Esophagus (tissue), 2 donors: ENCODE measurements around the gene RBM34. TPM values are rescaled to one million over a fixed set of nuclear protein-coding genes. Genes with fewer than 3 reads are reported as not detected.
A peak's percentile ranks its signal among the peaks of the same experiment; 100 is the strongest.
"Not testable (repeated sequence)": the region's sequence is repeated elsewhere in the genome, so short reads cannot be mapped to it uniquely, and the experiment has no call there.

Experiments used
- H3K27ac ChIP-seq, 2 donors: one replicate each; pipeline ENCODE4 v1.5.1; 2013; ENCODE audit warnings: low read depth in 2 of 2, mild to moderate bottlenecking in 2 of 2, inconsistent platforms in 1 of 2, low read length in 1 of 2, moderate library complexity in 1 of 2
- H3K27me3 ChIP-seq, 2 donors: one replicate each; pipeline ENCODE4 v1.6.1; 2013; ENCODE audit warnings: low read length in 2 of 2, control low read depth in 1 of 2, mild to moderate bottlenecking in 1 of 2; ENCODE audit not compliant: insufficient read depth in 2 of 2, control insufficient read depth in 1 of 2
- H3K36me3 ChIP-seq, 2 donors: one replicate each; pipeline ENCODE4 v1.6.1; 2013; ENCODE audit warnings: low read length in 1 of 2; ENCODE audit not compliant: control insufficient read depth in 2 of 2, insufficient read depth in 2 of 2
- H3K4me1 ChIP-seq, 2 donors: one replicate each; pipeline ENCODE4 v1.6.1; 2013; ENCODE audit warnings: low read length in 1 of 2; ENCODE audit not compliant: control insufficient read depth in 2 of 2, insufficient read depth in 2 of 2
- H3K4me3 ChIP-seq, 2 donors: one replicate each; pipeline ENCODE4 v1.5.1; 2013; ENCODE audit warnings: low read length in 2 of 2, mild to moderate bottlenecking in 2 of 2, low read depth in 1 of 2, moderate library complexity in 1 of 2
- H3K9me3 ChIP-seq, 2 donors: one replicate each; pipeline ENCODE4 v1.6.1; 2013; ENCODE audit warnings: mild to moderate bottlenecking in 2 of 2, low read depth in 1 of 2, low read length in 1 of 2, moderate library complexity in 1 of 2; ENCODE audit not compliant: control insufficient read depth in 2 of 2, insufficient read depth in 1 of 2
- WGBS, 2 donors: extraction: QIAGEN DNeasy Blood & Tissue Kit; methylation state at CpG; one replicate each; pipeline ENCODE4 v1.1.7; 2013; 5-methylcytosine and 5-hydroxymethylcytosine counted together
- polyA plus RNA-seq, 2 donors: library from polyadenylated mRNA; stranded (reverse); fragments of 200-250 nt; gene quantifications; one replicate each; pipeline ENCODE4 v1.2.3, GENCODE V29; 2013
- donor health status: healthy with polysubstance abuse.
- donor health status: Bipolar disorder and iron deficiency.

Gene RBM34
- polyA plus RNA-seq, 2 donors, result 57.4 to 86.1 TPM

GRCh38 chr1:235181561-235182245 is 20.7 kb upstream of the RBM34 start:
- no peaks in the 10 kb centered on the region for H3K9me3 ChIP-seq
- no peaks in the 10 kb centered on the region for H3K4me1 ChIP-seq
- no peak overlapping the region for H3K27ac ChIP-seq
- H3K27me3 ChIP-seq, result no peaks in the 10 kb centered on the region
- peaks cover 3 to 6% of the 10 kb centered on the region in 2 donors for H3K36me3 ChIP-seq
- WGBS, 2 donors, result 86 to 88% methylated on average over 8 of the region's 8 CpGs
- no peak overlapping the region for H3K4me3 ChIP-seq

- Histone ChIP-seq H3K27me3 (no peaks in the 10 kb centered on the region), H3K9me3 (no peaks in the 10 kb centered on the region), H3K4me1 (no peaks in the 10 kb centered on the region), H3K36me3 (peaks cover 3 to 9% of the 10 kb centered on the region in 2 donors), H3K27ac (no peak overlapping the region), H3K4me3 (no peak overlapping the region)
- WGBS, 2 donors, result 92% methylated on average over 5 of the region's 5 CpGs
Observed at GRCh38 chr1:235180916-235181460, 19.9 kb upstream of the RBM34 start.

- Histone ChIP-seq H3K9me3 (no peaks in the 10 kb centered on the region), H3K4me1 (no peaks in the 10 kb centered on the region), H3K27me3 (no peaks in the 10 kb centered on the region), H3K27ac (no peak overlapping the region), H3K4me3 (no peak overlapping the region), H3K36me3 (peaks cover 2 to 4% of the 10 kb centered on the region in 2 donors)
- 89 to 90% methylated on average over 7 of the region's 7 CpGs for WGBS, 2 donors
Observed at GRCh38 chr1:235176486-235176885, 15.4 kb upstream of the RBM34 start.

DNA sequence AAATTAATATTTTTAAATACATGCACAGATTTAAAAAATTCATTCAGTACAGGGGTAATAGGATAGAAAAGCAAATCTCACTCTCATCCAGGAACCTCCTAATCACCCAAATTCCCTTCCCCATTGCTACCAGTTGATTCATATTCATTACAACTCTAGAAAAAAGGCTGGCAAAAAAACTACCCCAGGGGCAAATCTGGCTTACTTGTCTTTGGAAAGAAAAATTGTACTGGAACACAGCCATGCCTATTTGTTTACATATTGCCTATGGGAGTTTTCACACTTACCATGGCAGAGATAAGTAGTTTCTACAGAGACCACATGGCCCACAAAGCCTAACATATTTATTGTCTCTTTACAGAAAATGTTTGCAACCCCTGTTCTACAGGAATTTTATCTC is 8.9 kb upstream of the RBM34 start:
- peaks cover 2% of the 10 kb centered on the region in 2 donors for H3K36me3 ChIP-seq
- no peak overlapping the region for H3K4me3 ChIP-seq
- H3K9me3 ChIP-seq, result no peaks in the 10 kb centered on the region
- no peak overlapping the region for H3K27ac ChIP-seq
- H3K27me3 ChIP-seq, result no peaks in the 10 kb centered on the region
- no peaks in the 10 kb centered on the region for H3K4me1 ChIP-seq

DNA sequence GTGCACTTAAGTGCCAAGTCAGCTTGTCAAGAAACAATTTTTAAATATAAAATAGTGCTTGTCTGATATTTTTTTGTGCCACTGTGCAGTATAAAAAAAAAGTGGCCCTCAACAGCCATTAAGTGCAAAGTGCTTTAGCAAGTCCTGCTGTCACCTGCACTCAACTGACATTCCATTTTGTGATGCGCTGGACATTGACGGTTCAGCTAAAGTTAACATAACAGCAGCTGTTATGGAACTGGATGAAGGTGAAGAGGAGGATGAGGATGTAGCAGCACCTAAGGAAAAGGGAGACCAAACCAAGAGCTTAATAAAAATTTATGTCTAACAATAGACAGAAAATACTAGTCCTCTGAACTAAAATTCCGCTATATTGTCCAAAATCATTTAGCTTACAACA is 7.3 kb upstream of the RBM34 start:
- Histone ChIP-seq H3K36me3 (peaks cover 0 to 2% of the 10 kb centered on the region in 2 donors), H3K4me3 (no peak overlapping the region), H3K27ac (no peak overlapping the region), H3K9me3 (no peaks in the 10 kb centered on the region), H3K4me1 (no peaks in the 10 kb centered on the region), H3K27me3 (no peaks in the 10 kb centered on the region)
- 94 to 97% methylated on average over 3 of the region's 3 CpGs for WGBS, 2 donors

DNA sequence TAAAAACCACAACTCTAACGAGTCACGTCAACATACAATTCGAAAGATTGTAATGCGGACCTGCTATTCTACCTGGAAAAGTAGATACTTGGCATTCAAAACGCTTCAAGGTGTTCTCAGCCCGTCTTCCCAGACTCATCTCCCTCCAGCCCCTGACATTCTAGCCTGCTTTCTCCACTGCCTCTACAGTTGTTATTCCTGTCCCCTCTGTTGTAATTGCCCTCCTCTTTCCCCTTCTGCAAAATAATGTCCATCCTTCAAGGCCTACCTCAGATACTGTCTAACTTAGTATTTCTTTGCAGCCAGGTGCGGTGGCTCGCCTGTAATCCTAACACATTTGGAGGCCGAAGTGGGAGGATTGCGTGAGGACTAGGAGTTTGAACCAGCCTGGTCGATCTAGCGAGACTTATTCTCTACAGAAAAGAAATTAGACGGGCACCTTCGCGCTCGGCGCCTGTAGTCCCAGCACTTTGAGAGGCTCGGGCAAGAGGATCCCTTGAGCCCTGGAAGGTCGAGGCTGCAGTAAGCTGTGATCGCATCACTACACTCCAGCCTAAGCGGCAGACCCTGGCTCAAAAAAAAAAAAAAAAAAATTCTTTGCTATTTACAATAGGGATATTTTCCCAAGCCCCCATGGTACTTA is 756 bp upstream of the RBM34 start:
- Histone ChIP-seq H3K4me1 (peaks cover 0 to 3% of the 10 kb centered on the region in 2 donors), H3K27ac (peak overlapping the region; percentile 58 to 98), H3K27me3 (no peaks in the 10 kb centered on the region), H3K9me3 (no peaks in the 10 kb centered on the region), H3K4me3 (peak overlapping the region; percentile 66 to 97), H3K36me3 (peaks cover 0 to 3% of the 10 kb centered on the region in 2 donors)
- WGBS, 2 donors, result 62 to 64% methylated on average over 21 of the region's 21 CpGs

DNA sequence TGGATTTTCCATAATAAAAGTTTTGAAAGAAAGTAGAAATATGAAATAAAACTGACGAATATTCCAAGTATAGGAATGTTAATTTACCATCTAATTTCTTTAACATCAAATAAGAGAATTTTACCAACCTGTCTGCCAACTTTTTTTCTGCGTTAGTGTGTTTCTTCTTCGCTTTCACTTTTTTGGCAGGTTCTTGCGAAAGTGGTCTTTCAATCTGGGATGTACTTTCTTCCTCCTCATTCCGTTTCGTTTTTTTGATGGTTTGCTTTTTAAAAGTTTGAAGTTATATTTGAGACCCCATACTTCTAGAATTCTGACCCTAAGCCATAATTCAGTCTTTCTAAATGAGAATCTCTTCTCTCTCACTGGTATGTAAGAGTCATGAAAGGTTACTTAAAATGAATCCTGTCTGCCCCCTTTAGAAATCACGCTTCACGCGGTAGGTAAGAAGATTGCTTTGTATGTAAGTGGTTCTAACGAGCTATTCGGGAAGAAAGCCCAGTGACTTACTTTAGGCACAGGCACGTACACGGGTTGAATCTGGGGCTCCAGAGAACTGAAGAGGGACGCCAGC is 580 bp downstream of the RBM34 start:
- 5 to 8% methylated on average over 14 of the region's 14 CpGs for WGBS, 2 donors
- H3K27ac ChIP-seq, result peak overlapping the region; percentile 93 to 98

DNA sequence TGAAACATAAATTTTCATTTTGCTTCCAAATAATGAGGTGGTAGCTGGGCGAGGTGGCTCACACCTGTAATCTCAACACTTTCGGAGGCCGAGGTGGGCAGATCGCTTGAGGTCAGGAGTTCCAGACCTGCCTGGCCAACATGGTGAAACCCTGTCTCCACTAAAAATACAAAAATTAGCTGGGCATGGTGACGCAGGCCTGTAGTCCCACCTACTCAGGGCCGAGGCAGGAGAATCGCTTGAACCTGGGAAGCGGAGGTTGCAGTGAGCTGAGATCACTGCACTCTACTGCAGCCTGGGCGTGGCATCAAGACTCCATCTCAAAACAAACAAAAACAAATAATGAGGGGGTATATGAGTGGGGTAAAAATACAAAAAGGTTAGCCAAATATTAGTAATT is 1.1 kb downstream of the RBM34 start:
- WGBS, 2 donors, result 77 to 81% methylated on average over 9 of the region's 9 CpGs
- not testable (repeated sequence) for H3K4me1 ChIP-seq, H3K27ac ChIP-seq, H3K4me3 ChIP-seq, H3K9me3 ChIP-seq, H3K36me3 ChIP-seq, H3K27me3 ChIP-seq

More for the DNA sequence above, 580 bp downstream of the RBM34 start:
- Histone ChIP-seq H3K36me3 (peaks cover 2 to 7% of the 10 kb centered on the region in 2 donors), H3K4me1 (peaks cover 0 to 3% of the 10 kb centered on the region in 2 donors), H3K9me3 (no peaks in the 10 kb centered on the region), H3K4me3 (peak overlapping the region; percentile 66 to 97), H3K27me3 (no peaks in the 10 kb centered on the region)

DNA sequence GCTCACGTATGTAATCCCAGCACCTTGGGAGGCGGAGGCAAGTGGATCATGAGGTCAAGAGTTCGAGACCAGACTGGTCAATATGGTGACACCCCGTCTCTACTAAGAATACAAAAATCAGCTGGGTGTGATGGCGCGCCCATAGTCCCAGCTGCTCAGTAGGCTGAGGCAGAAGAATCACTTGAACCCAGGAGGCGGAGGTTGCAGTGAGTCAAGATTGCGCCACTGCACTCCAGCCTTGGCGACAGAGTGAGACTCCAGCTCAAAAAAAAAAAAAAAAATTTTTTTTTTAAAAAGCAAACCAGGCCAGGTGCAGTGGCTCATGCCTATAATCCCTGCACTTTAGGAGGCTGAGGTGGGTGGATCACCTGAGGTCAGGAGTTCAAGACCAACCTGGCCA is 1.8 kb downstream of the RBM34 start:
- not testable (repeated sequence) for H3K9me3 ChIP-seq, H3K27me3 ChIP-seq, H3K4me1 ChIP-seq, H3K27ac ChIP-seq, H3K4me3 ChIP-seq, H3K36me3 ChIP-seq
- 86 to 87% methylated on average over 9 of the region's 9 CpGs for WGBS, 2 donors
